Hepatocyte (in vitro differentiated cells): ENCODE measurements around the gene HBB.

Source experiments
- EZH2 ChIP-seq: fragments of 200-600 bp; sonication (generic); IDR thresholded peaks from 2 replicates; pipeline ENCODE4 v1.6.1; 2016; ENCODE audit warnings: antibody characterized with exemption, mild to moderate bottlenecking, borderline replicate concordance
- TF ChIP-seq, protein P1 (sequence below): fragments of 200-600 bp; sonication (generic); IDR thresholded peaks from 2 replicates; pipeline ENCODE4 v1.5.1; 2016; ENCODE audit warnings: antibody characterized with exemption, mild to moderate bottlenecking; ENCODE audit not compliant: poor library complexity

DNA sequence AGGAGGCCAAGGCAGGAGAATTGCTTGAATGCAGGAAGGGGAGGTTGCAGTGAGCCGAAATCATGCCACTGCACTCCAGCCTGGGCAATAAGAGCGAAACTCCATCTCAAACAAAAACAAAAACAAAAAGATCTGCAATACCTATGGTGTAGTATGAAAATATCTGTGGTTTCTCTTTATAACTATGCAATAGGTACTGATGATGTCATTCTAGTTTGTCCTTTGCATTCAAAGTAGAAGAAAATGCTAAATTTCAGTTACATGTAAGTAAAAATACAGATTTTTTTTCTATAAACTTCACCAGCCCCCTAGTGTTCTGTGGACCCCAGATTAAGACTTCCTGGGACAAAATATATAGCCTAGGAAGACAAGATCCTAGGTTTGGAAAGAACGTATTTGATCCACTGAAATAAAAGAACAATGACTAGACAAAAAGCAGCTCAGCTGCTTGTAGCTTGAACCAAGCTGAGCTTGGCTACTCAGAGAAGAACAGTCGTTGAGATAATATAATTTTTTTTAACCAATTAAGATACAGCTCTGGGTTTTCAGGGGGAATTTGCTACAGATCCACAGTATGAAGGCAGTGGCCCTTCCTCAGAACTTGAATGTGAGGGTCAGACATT is 45.6 kb upstream of the HBB start:
- TF ChIP-seq, protein P1, sequence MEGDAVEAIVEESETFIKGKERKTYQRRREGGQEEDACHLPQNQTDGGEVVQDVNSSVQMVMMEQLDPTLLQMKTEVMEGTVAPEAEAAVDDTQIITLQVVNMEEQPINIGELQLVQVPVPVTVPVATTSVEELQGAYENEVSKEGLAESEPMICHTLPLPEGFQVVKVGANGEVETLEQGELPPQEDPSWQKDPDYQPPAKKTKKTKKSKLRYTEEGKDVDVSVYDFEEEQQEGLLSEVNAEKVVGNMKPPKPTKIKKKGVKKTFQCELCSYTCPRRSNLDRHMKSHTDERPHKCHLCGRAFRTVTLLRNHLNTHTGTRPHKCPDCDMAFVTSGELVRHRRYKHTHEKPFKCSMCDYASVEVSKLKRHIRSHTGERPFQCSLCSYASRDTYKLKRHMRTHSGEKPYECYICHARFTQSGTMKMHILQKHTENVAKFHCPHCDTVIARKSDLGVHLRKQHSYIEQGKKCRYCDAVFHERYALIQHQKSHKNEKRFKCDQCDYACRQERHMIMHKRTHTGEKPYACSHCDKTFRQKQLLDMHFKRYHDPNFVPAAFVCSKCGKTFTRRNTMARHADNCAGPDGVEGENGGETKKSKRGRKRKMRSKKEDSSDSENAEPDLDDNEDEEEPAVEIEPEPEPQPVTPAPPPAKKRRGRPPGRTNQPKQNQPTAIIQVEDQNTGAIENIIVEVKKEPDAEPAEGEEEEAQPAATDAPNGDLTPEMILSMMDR: no peak
- no peak for TF ChIP-seq EZH2
